Activated T-cell treated with anti-CD3 and anti-CD28 coated beads, Interleukin-2, amount 50 U/mL, for 4 hours (primary cell): ENCODE data around the gene GAREM2. TPM values are rescaled to one million over a fixed set of nuclear protein-coding genes. Genes with fewer than 3 reads are reported as not detected.

ENCODE experiments used
- ATAC-seq, 2 donors: fragments of 200-7000 bp; cut with Tn5 transposase; one replicate each; pipeline ENCODE4 v1.10.0; 2021
- DNase-seq: peaks from one replicate; pipeline ENCODE4 v3.0.0-alpha.2; 2020
- H3K27me3 Mint-ChIP-seq: one replicate; pipeline ENCODE4 v1.8.0; 2021; ENCODE audit warnings: low read depth, mixed read lengths
- H3K36me3 Mint-ChIP-seq: one replicate; pipeline ENCODE4 v1.8.0; 2022; ENCODE audit warnings: mixed read lengths; ENCODE audit not compliant: insufficient read depth
- H3K4me1 Mint-ChIP-seq: one replicate; pipeline ENCODE4 v1.8.0; 2021; ENCODE audit warnings: low read depth, mixed read lengths
- H3K4me3 Mint-ChIP-seq: one replicate; pipeline ENCODE4 v1.8.0; 2021; ENCODE audit warnings: mild to moderate bottlenecking, moderate library complexity, mixed read lengths
- H3K9me3 Mint-ChIP-seq: one replicate; pipeline ENCODE4 v1.8.0; 2021; ENCODE audit warnings: mixed read lengths
- total RNA-seq, 3 donors: library from RNA; stranded (reverse); gene quantifications; one replicate each; pipeline ENCODE4 v1.2.1, GENCODE V29; 2021

The GAREM2 gene
- total RNA-seq, result 1 to 10 TPM; 2.4 to 4.1 (median 3.2) TPM

GRCh38 chr2:26172871-26173775 lies at the start of gene GAREM2:
TSS of gene GAREM2 (plus strand) at chr2:26173088. CDS start at chr2:26173221, 133 bp downstream.
- H3K27me3 Mint-ChIP-seq, result peaks cover 35% of the 10 kb centered on the region

GRCh38 chr2:26123426-26123825 lies 49.5 kb upstream of the GAREM2 start:
- no peak for DNase-seq
- no peak overlapping the region for H3K4me3 Mint-ChIP-seq
- peaks cover 11% of the 10 kb centered on the region for H3K4me1 Mint-ChIP-seq
- H3K27me3 Mint-ChIP-seq, result no peaks in the 10 kb centered on the region
- ATAC-seq, result no peak
- H3K9me3 Mint-ChIP-seq, result no peaks in the 10 kb centered on the region
- H3K36me3 Mint-ChIP-seq, result peaks cover 7% of the 10 kb centered on the region

More at GRCh38 chr2:26172871-26173775, at the start of gene GAREM2:
- DNase-seq (no peak), ATAC-seq (peak; percentile 29 to 42)
- Mint-ChIP-seq H3K36me3 (no peaks in the 10 kb centered on the region), H3K9me3 (no peaks in the 10 kb centered on the region), H3K4me3 (peak within 1 kb of the TSS; percentile 79), H3K4me1 (peaks cover 15% of the 10 kb centered on the region)

GRCh38 chr2:26126074-26126473 lies 46.8 kb upstream of the GAREM2 start:
- H3K4me1 Mint-ChIP-seq, result peaks cover 16% of the 10 kb centered on the region
- no peaks in the 10 kb centered on the region for H3K9me3 Mint-ChIP-seq
- no peaks in the 10 kb centered on the region for H3K27me3 Mint-ChIP-seq
- peaks cover 16% of the 10 kb centered on the region for H3K36me3 Mint-ChIP-seq
- DNase-seq (no peak), ATAC-seq (no peak)
- no peak overlapping the region for H3K4me3 Mint-ChIP-seq

- ATAC-seq, result no peak
- DNase-seq, result no peak
- Mint-ChIP-seq H3K36me3 (peaks cover 19% of the 10 kb centered on the region), H3K4me1 (peaks cover 13% of the 10 kb centered on the region), H3K4me3 (no peak overlapping the region), H3K27me3 (no peaks in the 10 kb centered on the region), H3K9me3 (no peaks in the 10 kb centered on the region)
Measured at GRCh38 chr2:26128176-26128575, 44.7 kb upstream of the GAREM2 start.

- Mint-ChIP-seq H3K4me1 (peaks cover 7% of the 10 kb centered on the region), H3K36me3 (peaks cover 24% of the 10 kb centered on the region), H3K4me3 (no peak overlapping the region), H3K27me3 (no peaks in the 10 kb centered on the region), H3K9me3 (no peaks in the 10 kb centered on the region)
- no peak for ATAC-seq
- no peak for DNase-seq
Measured at GRCh38 chr2:26130763-26131162, 42.1 kb upstream of the GAREM2 start.

- H3K4me1 Mint-ChIP-seq, result peaks cover 2% of the 10 kb centered on the region
- H3K27me3 Mint-ChIP-seq, result no peaks in the 10 kb centered on the region
- H3K9me3 Mint-ChIP-seq, result no peaks in the 10 kb centered on the region
- ATAC-seq, result no peak
- no peak for DNase-seq
- no peak overlapping the region for H3K4me3 Mint-ChIP-seq
- peaks cover 18% of the 10 kb centered on the region for H3K36me3 Mint-ChIP-seq
Measured at GRCh38 chr2:26136451-26136850, 36.4 kb upstream of the GAREM2 start.

- ATAC-seq, result no peak
Measured at GRCh38 chr2:26139269-26140183, 33.4 kb upstream of the GAREM2 start.

GRCh38 chr2:26141145-26141769 lies 31.6 kb upstream of the GAREM2 start:
- ATAC-seq (no peak), DNase-seq (no peak)
- Mint-ChIP-seq H3K9me3 (no peaks in the 10 kb centered on the region), H3K4me1 (peaks cover 2% of the 10 kb centered on the region), H3K4me3 (no peak overlapping the region), H3K36me3 (peaks cover 5% of the 10 kb centered on the region), H3K27me3 (no peaks in the 10 kb centered on the region)

More at GRCh38 chr2:26139269-26140183, 33.4 kb upstream of the GAREM2 start:
- H3K27me3 Mint-ChIP-seq, result no peaks in the 10 kb centered on the region
- H3K4me1 Mint-ChIP-seq, result no peaks in the 10 kb centered on the region
- peaks cover 16% of the 10 kb centered on the region for H3K36me3 Mint-ChIP-seq
- no peak overlapping the region for H3K4me3 Mint-ChIP-seq
- no peak for DNase-seq
- H3K9me3 Mint-ChIP-seq, result no peaks in the 10 kb centered on the region

GRCh38 chr2:26144031-26144430 lies 28.9 kb upstream of the GAREM2 start:
- DNase-seq (no peak), ATAC-seq (no peak)
- no peak overlapping the region for H3K4me3 Mint-ChIP-seq
- H3K27me3 Mint-ChIP-seq, result peaks cover 7% of the 10 kb centered on the region
- H3K9me3 Mint-ChIP-seq, result no peaks in the 10 kb centered on the region
- H3K4me1 Mint-ChIP-seq, result peaks cover 2% of the 10 kb centered on the region
- peaks cover 4% of the 10 kb centered on the region for H3K36me3 Mint-ChIP-seq

GRCh38 chr2:26144953-26145680 lies 27.8 kb upstream of the GAREM2 start:
- peaks cover 16% of the 10 kb centered on the region for H3K27me3 Mint-ChIP-seq
- no peak overlapping the region for H3K4me3 Mint-ChIP-seq
- peaks cover 4% of the 10 kb centered on the region for H3K36me3 Mint-ChIP-seq
- ATAC-seq, result peak; percentile 48 to 70
- H3K4me1 Mint-ChIP-seq, result peaks cover 2% of the 10 kb centered on the region
- DNase-seq, result peak; percentile 52
- H3K9me3 Mint-ChIP-seq, result no peaks in the 10 kb centered on the region

- DNase-seq (no peak), ATAC-seq (no peak)
- peaks cover 2% of the 10 kb centered on the region for H3K4me1 Mint-ChIP-seq
- H3K27me3 Mint-ChIP-seq, result peaks cover 27% of the 10 kb centered on the region
- H3K36me3 Mint-ChIP-seq, result no peaks in the 10 kb centered on the region
- H3K9me3 Mint-ChIP-seq, result no peaks in the 10 kb centered on the region
- no peak overlapping the region for H3K4me3 Mint-ChIP-seq
Measured at GRCh38 chr2:26148501-26148900, 24.4 kb upstream of the GAREM2 start.

- no peak for ATAC-seq
- no peak overlapping the region for H3K4me3 Mint-ChIP-seq
- no peaks in the 10 kb centered on the region for H3K36me3 Mint-ChIP-seq
- peaks cover 27% of the 10 kb centered on the region for H3K27me3 Mint-ChIP-seq
- no peak for DNase-seq
- H3K4me1 Mint-ChIP-seq, result peaks cover under 1% of the 10 kb centered on the region
- no peaks in the 10 kb centered on the region for H3K9me3 Mint-ChIP-seq
Measured at GRCh38 chr2:26150243-26150642, 22.6 kb upstream of the GAREM2 start.

GRCh38 chr2:26157580-26157979 lies 15.3 kb upstream of the GAREM2 start:
- Mint-ChIP-seq H3K9me3 (no peaks in the 10 kb centered on the region), H3K4me3 (no peak overlapping the region), H3K36me3 (no peaks in the 10 kb centered on the region), H3K27me3 (no peaks in the 10 kb centered on the region), H3K4me1 (no peaks in the 10 kb centered on the region)
- no peak for ATAC-seq
- no peak for DNase-seq
